ENCODE data around the gene LGMN.

GRCh38 chr14:92701826-92702225, 46.6 kb downstream of the LGMN start:
- TF ChIP-seq CTCF (conservative IDR thresholded peaks at IDR 0.05; ENCODE audit: low read depth in 2 of 2), result no peak
- TF ChIP-seq EZH2 (IDR thresholded peaks at IDR 0.05; ENCODE audit: low read depth, unreplicated experiment), result no peak
- TF ChIP-seq POLR2AphosphoS5 (IDR thresholded peaks at IDR 0.05; ENCODE audit: low read depth), result no peak
- TF ChIP-seq REST (IDR thresholded peaks at IDR 0.05; ENCODE audit: unreplicated experiment), result no peak
- TF ChIP-seq CREB1 (CRISPR knock-in tag; IDR thresholded peaks at IDR 0.05; ENCODE audit: low read depth), result no peak
- no peak for TF ChIP-seq JUNB (IDR thresholded peaks at IDR 0.05; ENCODE audit: unreplicated experiment)
- no peak for TF ChIP-seq EZH2phosphoT487 (IDR thresholded peaks at IDR 0.05; ENCODE audit: unreplicated experiment)
- no peak for TF ChIP-seq STAT1 (IDR thresholded peaks at IDR 0.05; ENCODE audit: unreplicated experiment)
- TF ChIP-seq ZNF331 (CRISPR knock-in tag; IDR thresholded peaks at IDR 0.05; ENCODE audit: low read depth), result no peak

Measured in GM23338 (cell line).